Measurements from ENCODE around the gene AK3. TPM values are rescaled to one million over a fixed set of nuclear protein-coding genes. Genes with fewer than 3 reads are reported as not detected.

The AK3 gene
- total and polyA plus RNA-seq, 9 of the 15 experiments (the other 6 are each of a cell fraction or from before 2014, with no cell fraction given) = 12.2 to 78.6 (median 41.8) TPM

DNA sequence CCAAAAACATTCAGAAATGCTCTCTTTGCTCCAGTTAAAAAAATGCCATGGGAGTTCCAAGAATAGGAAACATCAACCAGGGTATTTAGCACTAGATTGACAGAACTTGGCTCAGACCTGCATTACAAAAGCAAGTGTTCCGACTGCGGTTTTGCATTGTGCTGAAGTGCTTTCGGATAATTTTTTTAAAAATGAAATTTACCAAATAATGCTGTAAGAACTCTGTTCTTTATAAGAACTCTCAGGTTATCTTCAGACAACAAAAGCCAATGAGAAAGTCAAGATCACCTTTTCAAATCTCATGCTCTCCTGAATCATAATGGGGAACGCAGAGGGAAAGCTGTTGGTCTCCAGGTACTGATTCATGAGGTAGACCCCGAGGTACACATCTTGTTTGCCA lies 79.4 kb downstream of the AK3 start:
- Histone ChIP-seq H3K9ac (ENCODE audit: insufficient read depth in 1 of 2, low read depth in 2 of 2, low read length in 2 of 2) (no peak overlapping the region), H3K36me3 (ENCODE audit: control insufficient read depth, insufficient read depth, low read length) (no peaks in the 10 kb centered on the region), H3K4me3 (no peak overlapping the region), H3K27me3 (ENCODE audit: control insufficient read depth in 2 of 2, insufficient read depth in 2 of 2, low read length in 2 of 2) (no peaks in the 10 kb centered on the region), H3K4me2 (ENCODE audit: insufficient read depth, low read length) (0 out of 2 replicates have a peak overlapping the region, but pooled peaks have one; percentile 90), H3K79me2 (ENCODE audit: control insufficient read depth, insufficient read depth, low read length) (peaks cover 14% of the 10 kb centered on the region), H2AFZ (ENCODE audit: low read depth, low read length) (peak overlapping the region; percentile 91; the same call in 1 of the 2 replicates), H3K27ac (ENCODE audit: extremely low read depth, low read depth, low read length) (no peak overlapping the region), H3K9me3 (replicated peaks; ENCODE audit: control insufficient read depth, insufficient read depth, low read depth, low read length) (no peaks in the 10 kb centered on the region), H4K20me1 (replicated peaks; ENCODE audit: control insufficient read depth, insufficient read depth, low read length) (no peaks in the 10 kb centered on the region), H3K9me1 (ENCODE audit: control insufficient read depth, insufficient read depth, low read length) (no peaks in the 10 kb centered on the region), H3K4me1 (replicated peaks in 1 of 2; ENCODE audit: control insufficient read depth in 2 of 2, insufficient read depth in 2 of 2, low read length in 2 of 2) (peaks cover 10 to 19% of the 10 kb centered on the region in 2 experiments; a peak in 4 of 5 replicates)
- ChIA-PET CTCF (ENCODE audit: low intra/inter-chr PET ratio) (no interaction called here), POLR2A (no interaction called here)
- no peak for TF ChIP-seq EP300 (IDR thresholded peaks at IDR 0.05; ENCODE audit: low read length)
- no peak for TF ChIP-seq ZNF282 (CRISPR knock-in tag; IDR thresholded peaks at IDR 0.05)
- no peak for TF ChIP-seq ZNF445 (CRISPR knock-in tag; IDR thresholded peaks at IDR 0.05; ENCODE audit: low read depth)
- TF ChIP-seq SRSF3 (IDR thresholded peaks at IDR 0.05; ENCODE audit: insufficient read depth, low read length) = no peak
- no peak for TF ChIP-seq FIP1L1 (IDR thresholded peaks at IDR 0.05; ENCODE audit: low read depth, low read length, poor library complexity, severe bottlenecking)
- no peak for TF ChIP-seq ZNF778 (CRISPR knock-in tag; IDR thresholded peaks at IDR 0.05)
- TF ChIP-seq, protein P1, sequence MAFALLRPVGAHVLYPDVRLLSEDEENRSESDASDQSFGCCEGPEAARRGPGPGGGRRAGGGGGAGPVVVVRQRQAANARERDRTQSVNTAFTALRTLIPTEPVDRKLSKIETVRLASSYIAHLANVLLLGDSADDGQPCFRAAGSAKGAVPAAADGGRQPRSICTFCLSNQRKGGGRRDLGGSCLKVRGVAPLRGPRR (CRISPR knock-in tag; IDR thresholded peaks at IDR 0.05) = no peak
- TF ChIP-seq, protein P2, sequence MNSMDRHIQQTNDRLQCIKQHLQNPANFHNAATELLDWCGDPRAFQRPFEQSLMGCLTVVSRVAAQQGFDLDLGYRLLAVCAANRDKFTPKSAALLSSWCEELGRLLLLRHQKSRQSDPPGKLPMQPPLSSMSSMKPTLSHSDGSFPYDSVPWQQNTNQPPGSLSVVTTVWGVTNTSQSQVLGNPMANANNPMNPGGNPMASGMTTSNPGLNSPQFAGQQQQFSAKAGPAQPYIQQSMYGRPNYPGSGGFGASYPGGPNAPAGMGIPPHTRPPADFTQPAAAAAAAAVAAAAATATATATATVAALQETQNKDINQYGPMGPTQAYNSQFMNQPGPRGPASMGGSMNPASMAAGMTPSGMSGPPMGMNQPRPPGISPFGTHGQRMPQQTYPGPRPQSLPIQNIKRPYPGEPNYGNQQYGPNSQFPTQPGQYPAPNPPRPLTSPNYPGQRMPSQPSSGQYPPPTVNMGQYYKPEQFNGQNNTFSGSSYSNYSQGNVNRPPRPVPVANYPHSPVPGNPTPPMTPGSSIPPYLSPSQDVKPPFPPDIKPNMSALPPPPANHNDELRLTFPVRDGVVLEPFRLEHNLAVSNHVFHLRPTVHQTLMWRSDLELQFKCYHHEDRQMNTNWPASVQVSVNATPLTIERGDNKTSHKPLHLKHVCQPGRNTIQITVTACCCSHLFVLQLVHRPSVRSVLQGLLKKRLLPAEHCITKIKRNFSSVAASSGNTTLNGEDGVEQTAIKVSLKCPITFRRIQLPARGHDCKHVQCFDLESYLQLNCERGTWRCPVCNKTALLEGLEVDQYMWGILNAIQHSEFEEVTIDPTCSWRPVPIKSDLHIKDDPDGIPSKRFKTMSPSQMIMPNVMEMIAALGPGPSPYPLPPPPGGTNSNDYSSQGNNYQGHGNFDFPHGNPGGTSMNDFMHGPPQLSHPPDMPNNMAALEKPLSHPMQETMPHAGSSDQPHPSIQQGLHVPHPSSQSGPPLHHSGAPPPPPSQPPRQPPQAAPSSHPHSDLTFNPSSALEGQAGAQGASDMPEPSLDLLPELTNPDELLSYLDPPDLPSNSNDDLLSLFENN (IDR thresholded peaks at IDR 0.05; ENCODE audit: low read depth in 2 of 2, low read length in 2 of 2) = no peak
- TF ChIP-seq SRF (CRISPR knock-in tag; IDR thresholded peaks at IDR 0.05) = no peak
- TF ChIP-seq POLR2H (tag; IDR thresholded peaks at IDR 0.05; ENCODE audit: low read depth) = no peak
- no peak for TF ChIP-seq TAF9B (IDR thresholded peaks at IDR 0.05; ENCODE audit: partially characterized antibody)
- no peak for TF ChIP-seq ZNF766 (CRISPR knock-in tag; conservative IDR thresholded peaks at IDR 0.05)
- TF ChIP-seq ZC3H4 (CRISPR knock-in tag; IDR thresholded peaks at IDR 0.05; ENCODE audit: borderline replicate concordance) = no peak
- no peak for TF ChIP-seq KLF10 (CRISPR knock-in tag; IDR thresholded peaks at IDR 0.05)
- TF ChIP-seq TCFL5 (CRISPR knock-in tag; conservative IDR thresholded peaks at IDR 0.05) = no peak
- TF ChIP-seq SLC30A9 (CRISPR knock-in tag; IDR thresholded peaks at IDR 0.05) = no peak
- no peak for DNase-seq (ENCODE audit: extremely low read depth in 1 of 4, low spot score in 3 of 4)
- intact Hi-C loops (cut with micrococcal nuclease) = loop anchor here (2.0 to 5.0 kb wide), 2 partner anchors 79 to 326 kb away; partner anchors contain the start of genes AK3 and JAK2
- in situ Hi-C loops (cut with MboI) = no loop called here
- BruUV-seq (replicated peaks) = no TSS peak
- WGBS (ENCODE audit: insufficient coverage, low coverage, missing lambda C conversion rate) = 0% methylated on average over 4 of the region's 5 CpGs
- no peak for FAIRE-seq
- ATAC-seq = no peak

All from K562 (cell line).